Stomach (tissue), 9 donors: ENCODE results near the gene RBFOX1. TPM values are rescaled to one million over a fixed set of nuclear protein-coding genes. Genes with fewer than 3 reads are reported as not detected.

Source experiments
- DNase-seq, 2 donors: peaks; one replicate each; pipeline versions ENCODE4 v3.0.0 to v3.0.0-alpha.2; 2013 to 2019
- H3K27ac ChIP-seq, 5 donors: fragments of 200-600 bp in 4 of 5; sonication (generic) in 4 of 5; one replicate each; pipeline ENCODE4 v1.5.1; 2013 to 2019; ENCODE audit warnings: mild to moderate bottlenecking in 1 of 5, moderate library complexity in 1 of 5
- H3K27me3 ChIP-seq, 3 donors: fragments of 200-600 bp; sonication (generic); one replicate each; pipeline ENCODE4 v1.5.1; 2017 to 2019; ENCODE audit warnings: mixed run types in 1 of 3
- H3K36me3 ChIP-seq, 4 donors: fragments of 200-600 bp; sonication (generic); 1 replicate in 3 of 4; 2 replicates in 1 of 4; pipeline ENCODE4 v1.5.1; 2016 to 2019
- H3K4me1 ChIP-seq, 4 donors: fragments of 200-600 bp; sonication (generic); one replicate each; pipeline ENCODE4 v1.5.1; 2016 to 2019
- H3K4me3 ChIP-seq, 4 donors: fragments of 200-600 bp; sonication (generic) in 3 of 4; one replicate each; pipeline ENCODE4 v1.5.1; 2016 to 2019; ENCODE audit warnings: mild to moderate bottlenecking in 1 of 4
- H3K9me3 ChIP-seq, 4 donors: fragments of 200-600 bp; sonication (generic); one replicate each; pipeline ENCODE4 v1.5.1; 2016 to 2019
- EP300 ChIP-seq: sonication (generic); formaldehyde crosslinking; IDR thresholded peaks from one replicate; pipeline ENCODE4 v1.6.1; 2017; ENCODE audit warnings: antibody characterized with exemption
- POLR2A ChIP-seq, 4 donors: fragments of 450-650 bp; IDR thresholded peaks; one replicate each; pipeline ENCODE4 v1.6.1; 2016; ENCODE audit warnings: antibody characterized with exemption in 4 of 4, control low read depth in 2 of 4, mild to moderate bottlenecking in 1 of 4, moderate library complexity in 1 of 4
- POLR2AphosphoS5 ChIP-seq, 3 donors: sonication (generic); formaldehyde crosslinking; IDR thresholded peaks; one replicate each; pipeline ENCODE4 v1.6.1; 2016; ENCODE audit warnings: antibody characterized with exemption in 3 of 3
- WGBS, 5 donors: extraction: QIAGEN DNeasy Blood & Tissue Kit in 3 of 5; methylation state at CpG; one replicate each; pipeline versions ENCODE4 v1.1.5 to v1.1.7; 2013 to 2018; 5-methylcytosine and 5-hydroxymethylcytosine counted together
- intact Hi-C: fragments of 100-400 bp; cut with DNase I; formaldehyde crosslinking; loops from one replicate; pipeline ENCODE4 v1.15.1; 2023; ENCODE audit warnings: low total_unique reads
- polyA plus RNA-seq, 3 donors: library from polyadenylated mRNA; stranded (reverse); fragments of 200-250 nt; gene quantifications; one replicate each; pipeline ENCODE4 v1.2.3, GENCODE V29; 2013
- small RNA-seq, 4 donors: library from RNA; depleted of rRNA; stranded (forward); fragments of <200 nt; gene quantifications; one replicate each; pipeline ENCODE3, GENCODE V24; 2016
- total RNA-seq, 5 donors: library from RNA; depleted of rRNA; stranded (reverse); fragments of >200 nt; gene quantifications; one replicate each; pipeline versions ENCODE4 v1.1.0 to v1.2.3, GENCODE V29; 2014 to 2016
- TF ChIP-seq, protein P1 (sequence below), 7 experiments: fragments of 450-650 bp in 4 of 7; fragments of 200-600 bp in 3 of 7; sonication (generic) in 3 of 7; IDR thresholded peaks; one replicate each; pipeline ENCODE4 v1.5.1; 2016 to 2019; ENCODE audit warnings: antibody characterized with exemption in 7 of 7, control low read depth in 2 of 7, mild to moderate bottlenecking in 1 of 7
- donor health status: healthy with polysubstance abuse.
- donor health status: Bipolar disorder and iron deficiency.
- donor health status: healthy.

The RBFOX1 gene
- total and polyA plus RNA-seq, 8 donors, result 0.03 to 20.9 (median 0.35) TPM; not detected in 4

DNA sequence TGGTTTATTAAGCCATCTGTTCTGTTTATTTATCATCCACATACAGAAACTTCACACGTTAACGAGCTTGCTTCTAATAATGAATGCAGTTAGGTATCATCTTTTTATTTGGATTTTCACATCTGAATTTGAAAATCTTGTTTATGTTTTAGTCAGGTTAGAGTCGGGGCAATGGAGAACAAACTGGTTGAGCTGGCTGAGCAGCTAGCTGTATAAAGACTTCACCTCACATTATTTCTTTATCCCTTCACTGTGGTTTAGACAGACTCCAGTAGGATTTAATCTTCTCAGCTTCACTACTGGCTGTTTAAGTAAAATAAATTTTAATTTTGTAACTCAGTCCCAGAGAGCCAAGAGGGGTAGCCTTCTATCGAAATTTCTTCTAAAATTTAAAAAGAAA lies 415.9 kb downstream of the RBFOX1 start:
- peak in 1 of 2 donors; percentile 53 for DNase-seq
- TF ChIP-seq POLR2A (IDR thresholded peaks at IDR 0.05) (no peak), POLR2AphosphoS5 (IDR thresholded peaks at IDR 0.05) (no peak), EP300 (no peak)
- TF ChIP-seq, protein P1, sequence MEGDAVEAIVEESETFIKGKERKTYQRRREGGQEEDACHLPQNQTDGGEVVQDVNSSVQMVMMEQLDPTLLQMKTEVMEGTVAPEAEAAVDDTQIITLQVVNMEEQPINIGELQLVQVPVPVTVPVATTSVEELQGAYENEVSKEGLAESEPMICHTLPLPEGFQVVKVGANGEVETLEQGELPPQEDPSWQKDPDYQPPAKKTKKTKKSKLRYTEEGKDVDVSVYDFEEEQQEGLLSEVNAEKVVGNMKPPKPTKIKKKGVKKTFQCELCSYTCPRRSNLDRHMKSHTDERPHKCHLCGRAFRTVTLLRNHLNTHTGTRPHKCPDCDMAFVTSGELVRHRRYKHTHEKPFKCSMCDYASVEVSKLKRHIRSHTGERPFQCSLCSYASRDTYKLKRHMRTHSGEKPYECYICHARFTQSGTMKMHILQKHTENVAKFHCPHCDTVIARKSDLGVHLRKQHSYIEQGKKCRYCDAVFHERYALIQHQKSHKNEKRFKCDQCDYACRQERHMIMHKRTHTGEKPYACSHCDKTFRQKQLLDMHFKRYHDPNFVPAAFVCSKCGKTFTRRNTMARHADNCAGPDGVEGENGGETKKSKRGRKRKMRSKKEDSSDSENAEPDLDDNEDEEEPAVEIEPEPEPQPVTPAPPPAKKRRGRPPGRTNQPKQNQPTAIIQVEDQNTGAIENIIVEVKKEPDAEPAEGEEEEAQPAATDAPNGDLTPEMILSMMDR (IDR thresholded peaks at IDR 0.05), result no peak
- no peaks in the 10 kb centered on the region for H3K36me3 ChIP-seq
- WGBS, 5 donors, result 47 to 54% (median 48%) methylated on average over 4 of the region's 4 CpGs
- intact Hi-C loops, result no loop called here
- peaks cover 0 to 16% (median 0%) of the 10 kb centered on the region in 4 donors for H3K4me1 ChIP-seq
- H3K27me3 ChIP-seq, result no peaks in the 10 kb centered on the region
- no peak overlapping the region for H3K4me3 ChIP-seq
- H3K27ac ChIP-seq, result no peak overlapping the region
- no peaks in the 10 kb centered on the region for H3K9me3 ChIP-seq

DNA sequence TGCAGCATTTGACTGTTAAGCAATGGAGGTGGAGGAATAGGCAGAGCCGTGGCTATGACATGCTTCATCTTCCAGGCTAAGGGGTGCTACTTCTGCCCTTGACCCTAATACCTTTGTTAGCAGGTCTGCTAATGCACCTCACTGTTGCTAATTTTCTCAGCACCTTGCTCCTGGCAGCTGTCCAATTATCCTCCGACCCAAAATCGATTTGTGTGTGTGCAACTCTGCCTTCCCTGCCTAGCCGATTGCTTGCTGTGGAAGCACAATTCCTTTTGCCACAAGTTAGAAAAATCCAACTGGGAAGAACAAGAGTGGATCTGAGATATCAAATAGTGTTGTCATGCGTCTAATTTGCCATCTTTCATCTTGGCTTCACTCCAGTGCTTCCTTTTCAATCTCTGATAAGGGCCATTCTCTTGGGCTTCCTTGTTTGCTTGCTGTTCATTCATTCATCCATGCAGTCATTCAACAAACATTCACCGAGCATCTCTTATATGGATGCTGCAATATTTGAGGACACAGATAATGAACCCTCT lies 422.8 kb downstream of the RBFOX1 start:
- no peaks in the 10 kb centered on the region for H3K36me3 ChIP-seq
- H3K27ac ChIP-seq, result no peak overlapping the region
- no peaks in the 10 kb centered on the region for H3K27me3 ChIP-seq
- H3K4me3 ChIP-seq, result no peak overlapping the region
- WGBS, 5 donors, result 39 to 64% (median 51%) methylated on average over 6 of the region's 6 CpGs
- intact Hi-C loops, result no loop called here
- H3K9me3 ChIP-seq, result no peaks in the 10 kb centered on the region
- TF ChIP-seq EP300, result no peak
- no peak for TF ChIP-seq POLR2AphosphoS5 (IDR thresholded peaks at IDR 0.05)
- TF ChIP-seq POLR2A (IDR thresholded peaks at IDR 0.05), result no peak
- TF ChIP-seq, protein P1 (IDR thresholded peaks at IDR 0.05), result no peak
- H3K4me1 ChIP-seq, result no peaks in the 10 kb centered on the region
- DNase-seq, result peak in 1 of 2 donors; percentile 16

Small RNA genes within 50 kb of the gene (small RNA-seq; reads per million reads assigned to genes)
- gene RF00537, result 0 reads per million in 4 donors
- gene RF00561, result 0 to 0.10 (median 0) reads per million in 4 donors
